Keratinocyte (primary cell): ENCODE data around the gene UNC13B.

Source experiments
- CTCF ChIP-seq, 3 experiments: IDR thresholded peaks in 1 of 3; conservative IDR thresholded peaks in 1 of 3; optimal IDR thresholded peaks in 1 of 3; 2 replicates in 2 of 3; 3 replicates in 1 of 3; pipeline versions ENCODE3 to v1.5.1; 2011; ENCODE audit warnings: low read length in 3 of 3, mild to moderate bottlenecking in 3 of 3, moderate library complexity in 2 of 3, control low read depth in 1 of 3, inconsistent platforms in 1 of 3; ENCODE audit not compliant: insufficient read depth in 2 of 3; ENCODE audit errors: extremely low read depth in 1 of 3
- EZH2 ChIP-seq: IDR thresholded peaks from one replicate; pipeline ENCODE4 v1.6.1; 2012; ENCODE audit warnings: inconsistent platforms, mild to moderate bottlenecking, low read length, moderate library complexity

GRCh38 chr9:35168963-35169362, 7.2 kb downstream of the UNC13B start:
- TF ChIP-seq CTCF (optimal IDR thresholded peaks at IDR 0.05 in 1 of 3, IDR thresholded peaks at IDR 0.05 in 1 of 3, conservative IDR thresholded peaks at IDR 0.05 in 1 of 3; ENCODE audit: extremely low read depth in 1 of 3, insufficient read depth in 2 of 3, low read length in 3 of 3), result no peak
- TF ChIP-seq EZH2, result no peak
